Panc1 (cell line): Measurements from ENCODE around the gene VAV3. TPM values are rescaled to one million over a fixed set of nuclear protein-coding genes. Genes with fewer than 3 reads are reported as not detected.

ENCODE experiments used
- ATAC-seq: fragments of 200-7000 bp; cut with Tn5 transposase; 2 replicates; pipeline ENCODE4 v1.9.1; 2020; ENCODE audit warnings: mild to moderate bottlenecking, moderate library complexity
- BruUV-seq: library from RNA; stranded (reverse); fragments of 400-500 nt; replicated peaks from 2 replicates; lab custom pipeline; 2021; lab: Mats Ljungman, UMichigan
- CTCF ChIA-PET: fragments of 300-600 bp; sonication (Branson Sonifier 250); formaldehyde crosslinking; loops from one replicate; lab custom pipeline; 2022; ENCODE audit warnings: antibody characterized with exemption; lab: Charles Lee
- POLR2A ChIA-PET: fragments of 300-600 bp; sonication (Branson Sonifier 250); formaldehyde crosslinking; loops from one replicate; lab custom pipeline; 2022; ENCODE audit warnings: antibody characterized with exemption; lab: Charles Lee
- DNase-seq: peaks from one replicate; pipeline ENCODE4 v3.0.0-alpha.2; 2010; ENCODE audit warnings: low read depth, low spot score
- H3K27ac ChIP-seq: 2 replicates; pipeline ENCODE4 v1.5.1; 2011; ENCODE audit warnings: mild to moderate bottlenecking, low read length, inconsistent platforms
- H3K27me3 ChIP-seq: fragments of 200-500 bp; sonication (Bioruptor generic); 2 replicates; pipeline ENCODE4 v1.6.0; 2014; ENCODE audit warnings: low read length, inconsistent platforms; ENCODE audit not compliant: control insufficient read depth, insufficient read depth
- H3K36me3 ChIP-seq: fragments of 200-500 bp; sonication (Bioruptor generic); 2 replicates; pipeline ENCODE4 v1.5.1; 2014; ENCODE audit warnings: inconsistent platforms, mild to moderate bottlenecking, low read length, moderate library complexity; ENCODE audit not compliant: control insufficient read depth, insufficient read depth
- H3K4me1 ChIP-seq: 2 replicates; pipeline ENCODE4 v1.5.1; 2011; ENCODE audit warnings: inconsistent platforms, mild to moderate bottlenecking, low read length, moderate library complexity; ENCODE audit not compliant: control insufficient read depth, insufficient read depth
- H3K4me3 ChIP-seq, 2 experiments: 2 replicates each; pipeline ENCODE4 v1.5.1; 2011 to 2012; ENCODE audit warnings: low read depth in 2 of 2, low read length in 2 of 2, mild to moderate bottlenecking in 2 of 2, inconsistent platforms in 1 of 2, moderate library complexity in 1 of 2
- H3K9me3 ChIP-seq: fragments of 200-500 bp; sonication (Bioruptor generic); 2 replicates; pipeline ENCODE4 v1.5.1; 2014; ENCODE audit warnings: low read depth, mild to moderate bottlenecking, inconsistent platforms, low read length, moderate library complexity; ENCODE audit not compliant: control insufficient read depth, insufficient read depth
- POLR2AphosphoS5 ChIP-seq: IDR thresholded peaks from 2 replicates; pipeline ENCODE4 v1.6.1; 2012; ENCODE audit warnings: mild to moderate bottlenecking, low read depth, low read length, moderate library complexity
- SIN3A ChIP-seq: IDR thresholded peaks from 2 replicates; pipeline ENCODE4 v1.6.1; 2012; ENCODE audit warnings: low read depth, mild to moderate bottlenecking, low read length, moderate library complexity, borderline replicate concordance; ENCODE audit not compliant: insufficient read depth
- TCF7L2 ChIP-seq: IDR thresholded peaks from 2 replicates; pipeline ENCODE4 v1.6.1; 2011; ENCODE audit warnings: mild to moderate bottlenecking, low read depth, low read length, inconsistent platforms
- in situ Hi-C: cut with HindIII; loops from 2 replicates; pipeline ENCODE4 v1.10.0; 2016; ENCODE audit warnings: low sequenced_read_pairs, low pct_unique_long_range_greater_than_20kb
- intact Hi-C: fragments of 100-400 bp; cut with micrococcal nuclease; formaldehyde crosslinking; loops from one replicate; pipeline ENCODE4 v1.10.0; 2022; ENCODE audit not compliant: unreplicated experiment
- total RNA-seq: library from RNA; stranded (reverse); gene quantifications from one replicate; pipeline ENCODE4 v1.2.1, GENCODE V29; 2021; ENCODE audit not compliant: unreplicated experiment
- TF ChIP-seq, protein P1 (sequence below), 2 experiments: IDR thresholded peaks; 2 replicates each; pipeline ENCODE4 v1.6.1; 2011 to 2012; ENCODE audit warnings: low read depth in 2 of 2, control low read depth in 1 of 2, low read length in 1 of 2, mild to moderate bottlenecking in 1 of 2, moderate library complexity in 1 of 2; ENCODE audit not compliant: insufficient read depth in 1 of 2
- TF ChIP-seq, protein P2 (sequence below): fragments of 450-650 bp; IDR thresholded peaks from 2 replicates; pipeline ENCODE4 v1.5.1; 2017; ENCODE audit warnings: mild to moderate bottlenecking

VAV3 gene
- total RNA-seq, 1 experiment from 2014 or later, result 0.23 TPM

DNA sequence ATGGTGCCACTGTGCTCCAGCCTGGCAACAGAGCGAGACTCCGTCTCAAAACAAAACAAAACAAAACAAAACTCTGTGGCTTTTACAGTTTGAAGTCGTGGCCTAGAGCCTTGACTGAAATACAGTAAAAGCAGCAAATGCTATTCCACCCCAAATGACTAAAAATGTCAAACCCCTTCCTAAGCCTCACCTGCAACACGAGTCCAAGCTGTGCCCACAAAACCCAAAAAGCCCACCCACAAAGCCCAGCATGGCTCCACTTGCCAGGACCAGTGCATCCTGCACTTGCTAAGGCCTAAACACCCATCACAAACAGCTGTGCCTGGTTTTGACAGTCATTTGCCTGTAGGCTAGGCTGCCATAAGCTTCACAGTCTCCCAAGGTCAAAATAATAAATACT, 21.3 kb downstream of the VAV3 start:
- H3K9me3 ChIP-seq, result no peaks in the 10 kb centered on the region
- no peaks in the 10 kb centered on the region for H3K36me3 ChIP-seq
- intact Hi-C loops, result no loop called here
- ChIA-PET POLR2A (no interaction called here), CTCF (no interaction called here)
- H3K4me1 ChIP-seq, result no peaks in the 10 kb centered on the region
- H3K27ac ChIP-seq, result no peak overlapping the region
- BruUV-seq, result no TSS peak
- DNase-seq (no peak), ATAC-seq (no peak)
- TF ChIP-seq, protein P1, sequence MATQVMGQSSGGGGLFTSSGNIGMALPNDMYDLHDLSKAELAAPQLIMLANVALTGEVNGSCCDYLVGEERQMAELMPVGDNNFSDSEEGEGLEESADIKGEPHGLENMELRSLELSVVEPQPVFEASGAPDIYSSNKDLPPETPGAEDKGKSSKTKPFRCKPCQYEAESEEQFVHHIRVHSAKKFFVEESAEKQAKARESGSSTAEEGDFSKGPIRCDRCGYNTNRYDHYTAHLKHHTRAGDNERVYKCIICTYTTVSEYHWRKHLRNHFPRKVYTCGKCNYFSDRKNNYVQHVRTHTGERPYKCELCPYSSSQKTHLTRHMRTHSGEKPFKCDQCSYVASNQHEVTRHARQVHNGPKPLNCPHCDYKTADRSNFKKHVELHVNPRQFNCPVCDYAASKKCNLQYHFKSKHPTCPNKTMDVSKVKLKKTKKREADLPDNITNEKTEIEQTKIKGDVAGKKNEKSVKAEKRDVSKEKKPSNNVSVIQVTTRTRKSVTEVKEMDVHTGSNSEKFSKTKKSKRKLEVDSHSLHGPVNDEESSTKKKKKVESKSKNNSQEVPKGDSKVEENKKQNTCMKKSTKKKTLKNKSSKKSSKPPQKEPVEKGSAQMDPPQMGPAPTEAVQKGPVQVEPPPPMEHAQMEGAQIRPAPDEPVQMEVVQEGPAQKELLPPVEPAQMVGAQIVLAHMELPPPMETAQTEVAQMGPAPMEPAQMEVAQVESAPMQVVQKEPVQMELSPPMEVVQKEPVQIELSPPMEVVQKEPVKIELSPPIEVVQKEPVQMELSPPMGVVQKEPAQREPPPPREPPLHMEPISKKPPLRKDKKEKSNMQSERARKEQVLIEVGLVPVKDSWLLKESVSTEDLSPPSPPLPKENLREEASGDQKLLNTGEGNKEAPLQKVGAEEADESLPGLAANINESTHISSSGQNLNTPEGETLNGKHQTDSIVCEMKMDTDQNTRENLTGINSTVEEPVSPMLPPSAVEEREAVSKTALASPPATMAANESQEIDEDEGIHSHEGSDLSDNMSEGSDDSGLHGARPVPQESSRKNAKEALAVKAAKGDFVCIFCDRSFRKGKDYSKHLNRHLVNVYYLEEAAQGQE (IDR thresholded peaks at IDR 0.05; ENCODE audit: insufficient read depth in 1 of 2, low read depth in 2 of 2, low read length in 1 of 2), result no peak
- TF ChIP-seq, protein P2, sequence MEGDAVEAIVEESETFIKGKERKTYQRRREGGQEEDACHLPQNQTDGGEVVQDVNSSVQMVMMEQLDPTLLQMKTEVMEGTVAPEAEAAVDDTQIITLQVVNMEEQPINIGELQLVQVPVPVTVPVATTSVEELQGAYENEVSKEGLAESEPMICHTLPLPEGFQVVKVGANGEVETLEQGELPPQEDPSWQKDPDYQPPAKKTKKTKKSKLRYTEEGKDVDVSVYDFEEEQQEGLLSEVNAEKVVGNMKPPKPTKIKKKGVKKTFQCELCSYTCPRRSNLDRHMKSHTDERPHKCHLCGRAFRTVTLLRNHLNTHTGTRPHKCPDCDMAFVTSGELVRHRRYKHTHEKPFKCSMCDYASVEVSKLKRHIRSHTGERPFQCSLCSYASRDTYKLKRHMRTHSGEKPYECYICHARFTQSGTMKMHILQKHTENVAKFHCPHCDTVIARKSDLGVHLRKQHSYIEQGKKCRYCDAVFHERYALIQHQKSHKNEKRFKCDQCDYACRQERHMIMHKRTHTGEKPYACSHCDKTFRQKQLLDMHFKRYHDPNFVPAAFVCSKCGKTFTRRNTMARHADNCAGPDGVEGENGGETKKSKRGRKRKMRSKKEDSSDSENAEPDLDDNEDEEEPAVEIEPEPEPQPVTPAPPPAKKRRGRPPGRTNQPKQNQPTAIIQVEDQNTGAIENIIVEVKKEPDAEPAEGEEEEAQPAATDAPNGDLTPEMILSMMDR, result no peak
- TF ChIP-seq TCF7L2 (no peak), POLR2AphosphoS5 (no peak), SIN3A (no peak)
- in situ Hi-C loops, result no loop called here
- H3K4me3 ChIP-seq, result no peak overlapping the region
- H3K27me3 ChIP-seq, result no peaks in the 10 kb centered on the region

DNA sequence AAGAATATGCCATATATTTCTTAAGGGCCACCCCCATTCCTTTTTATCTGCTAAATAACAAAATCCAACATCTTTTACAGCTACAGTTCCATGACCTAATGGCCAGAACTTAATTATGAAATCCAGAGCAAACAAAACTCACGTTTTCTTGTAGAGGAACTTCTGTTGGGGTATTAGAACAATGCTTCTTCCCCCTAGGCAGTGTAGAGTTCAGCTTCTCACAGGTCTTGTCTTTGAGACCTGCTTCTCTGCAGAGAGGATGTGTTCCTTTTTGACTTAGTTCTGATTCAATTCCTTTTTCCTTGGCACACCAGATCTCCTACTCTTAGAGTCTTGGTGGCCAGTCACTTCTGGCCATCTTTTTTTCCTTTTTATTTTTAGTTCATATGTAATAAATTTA, 22.2 kb downstream of the VAV3 start:
- ATAC-seq (no peak), DNase-seq (no peak)
- Histone ChIP-seq H3K9me3 (no peaks in the 10 kb centered on the region), H3K36me3 (no peaks in the 10 kb centered on the region), H3K27ac (no peak overlapping the region), H3K4me1 (no peaks in the 10 kb centered on the region), H3K4me3 (no peak overlapping the region), H3K27me3 (no peaks in the 10 kb centered on the region)
- TF ChIP-seq, protein P2, result no peak
- TF ChIP-seq, protein P1 (IDR thresholded peaks at IDR 0.05; ENCODE audit: insufficient read depth in 1 of 2, low read depth in 2 of 2, low read length in 1 of 2), result no peak
- ChIA-PET POLR2A (no interaction called here), CTCF (no interaction called here)
- intact Hi-C loops (no loop called here), in situ Hi-C loops (no loop called here)
- no TSS peak for BruUV-seq
